Calu3 (cell line): ENCODE results near the gene FRK. TPM values are rescaled to one million over a fixed set of nuclear protein-coding genes. Genes with fewer than 3 reads are reported as not detected.
"Not testable (repeated sequence)": the region's sequence is repeated elsewhere in the genome, so short reads cannot be mapped to it uniquely, and the experiment has no call there.

Source experiments
- BruUV-seq: library from RNA; stranded (reverse); fragments of 400-500 nt; replicated peaks from 2 replicates; lab custom pipeline; 2021; lab: Mats Ljungman, UMichigan
- CTCF ChIA-PET: fragments of 300-600 bp; sonication (Branson Sonifier 250); formaldehyde crosslinking; loops from one replicate; lab custom pipeline; 2022; ENCODE audit warnings: antibody characterized with exemption; lab: Charles Lee
- DNase-seq: peaks from one replicate; pipeline ENCODE4 v3.0.0; 2022
- H3K27ac Mint-ChIP-seq: one replicate; pipeline ENCODE4 v1.8.0; 2022; ENCODE audit warnings: mixed read lengths; ENCODE audit not compliant: unreplicated experiment
- H3K27me3 Mint-ChIP-seq: one replicate; pipeline ENCODE4 v1.8.0; 2022; ENCODE audit warnings: mixed read lengths; ENCODE audit not compliant: unreplicated experiment
- H3K36me3 Mint-ChIP-seq: one replicate; pipeline ENCODE4 v1.8.0; 2022; ENCODE audit warnings: mild to moderate bottlenecking, moderate library complexity, mixed read lengths; ENCODE audit not compliant: insufficient read depth, unreplicated experiment
- H3K4me1 Mint-ChIP-seq: one replicate; pipeline ENCODE4 v1.8.0; 2022; ENCODE audit warnings: mild to moderate bottlenecking, low read depth, mixed read lengths; ENCODE audit not compliant: unreplicated experiment
- H3K4me3 Mint-ChIP-seq: one replicate; pipeline ENCODE4 v1.8.0; 2022; ENCODE audit warnings: mild to moderate bottlenecking, low read depth, moderate library complexity, mixed read lengths; ENCODE audit not compliant: unreplicated experiment
- H3K9me3 Mint-ChIP-seq: one replicate; pipeline ENCODE4 v1.8.0; 2022; ENCODE audit warnings: low read depth, mixed read lengths; ENCODE audit not compliant: unreplicated experiment
- intact Hi-C: fragments of 100-400 bp; cut with micrococcal nuclease; formaldehyde crosslinking; loops from one replicate; pipeline ENCODE4 v1.10.0; 2022; ENCODE audit not compliant: unreplicated experiment
- total RNA-seq: library from RNA; stranded (reverse); gene quantifications from 2 replicates; pipeline ENCODE4 v1.2.3, GENCODE V29; 2022
- TF ChIP-seq, protein P1 (sequence below): fragments of 200-600 bp; IDR thresholded peaks from one replicate; pipeline ENCODE4 v1.8.0; 2022; ENCODE audit warnings: antibody characterized with exemption; ENCODE audit not compliant: unreplicated experiment

The FRK gene
- total RNA-seq, 1 experiment from 2014 or later: 21.2 TPM

DNA sequence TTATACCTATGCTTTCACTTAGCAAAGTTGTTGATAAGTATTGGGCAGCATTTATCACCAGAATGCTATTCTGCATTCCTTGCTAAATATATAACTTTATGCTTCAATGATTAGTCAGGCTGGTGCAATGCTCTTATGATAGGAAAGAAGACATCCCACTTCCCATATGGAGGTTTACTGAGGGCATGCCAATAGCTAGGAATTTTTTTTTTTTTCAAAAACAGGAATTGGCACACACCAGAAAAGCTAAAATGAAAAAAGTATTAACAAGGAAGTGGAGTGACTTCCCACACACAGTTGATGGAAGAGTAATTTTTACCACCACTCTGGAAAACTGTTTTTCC is 90.8 kb downstream of the FRK start:
- TF ChIP-seq, protein P1, sequence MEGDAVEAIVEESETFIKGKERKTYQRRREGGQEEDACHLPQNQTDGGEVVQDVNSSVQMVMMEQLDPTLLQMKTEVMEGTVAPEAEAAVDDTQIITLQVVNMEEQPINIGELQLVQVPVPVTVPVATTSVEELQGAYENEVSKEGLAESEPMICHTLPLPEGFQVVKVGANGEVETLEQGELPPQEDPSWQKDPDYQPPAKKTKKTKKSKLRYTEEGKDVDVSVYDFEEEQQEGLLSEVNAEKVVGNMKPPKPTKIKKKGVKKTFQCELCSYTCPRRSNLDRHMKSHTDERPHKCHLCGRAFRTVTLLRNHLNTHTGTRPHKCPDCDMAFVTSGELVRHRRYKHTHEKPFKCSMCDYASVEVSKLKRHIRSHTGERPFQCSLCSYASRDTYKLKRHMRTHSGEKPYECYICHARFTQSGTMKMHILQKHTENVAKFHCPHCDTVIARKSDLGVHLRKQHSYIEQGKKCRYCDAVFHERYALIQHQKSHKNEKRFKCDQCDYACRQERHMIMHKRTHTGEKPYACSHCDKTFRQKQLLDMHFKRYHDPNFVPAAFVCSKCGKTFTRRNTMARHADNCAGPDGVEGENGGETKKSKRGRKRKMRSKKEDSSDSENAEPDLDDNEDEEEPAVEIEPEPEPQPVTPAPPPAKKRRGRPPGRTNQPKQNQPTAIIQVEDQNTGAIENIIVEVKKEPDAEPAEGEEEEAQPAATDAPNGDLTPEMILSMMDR: no peak
- Mint-ChIP-seq H3K36me3 (peaks cover 5% of the 10 kb centered on the region), H3K27me3 (no peaks in the 10 kb centered on the region), H3K27ac (no peak overlapping the region), H3K4me1 (peaks cover 29% of the 10 kb centered on the region), H3K4me3 (no peak overlapping the region), H3K9me3 (no peaks in the 10 kb centered on the region)
- DNase-seq: no peak
- CTCF ChIA-PET: interaction anchor here (0.6 kb wide), 1 partner anchor 24 kb away, joined by 3 read pairs; no protein-coding TSS in a partner anchor
- intact Hi-C loops: no loop called here
- BruUV-seq: no TSS peak

DNA sequence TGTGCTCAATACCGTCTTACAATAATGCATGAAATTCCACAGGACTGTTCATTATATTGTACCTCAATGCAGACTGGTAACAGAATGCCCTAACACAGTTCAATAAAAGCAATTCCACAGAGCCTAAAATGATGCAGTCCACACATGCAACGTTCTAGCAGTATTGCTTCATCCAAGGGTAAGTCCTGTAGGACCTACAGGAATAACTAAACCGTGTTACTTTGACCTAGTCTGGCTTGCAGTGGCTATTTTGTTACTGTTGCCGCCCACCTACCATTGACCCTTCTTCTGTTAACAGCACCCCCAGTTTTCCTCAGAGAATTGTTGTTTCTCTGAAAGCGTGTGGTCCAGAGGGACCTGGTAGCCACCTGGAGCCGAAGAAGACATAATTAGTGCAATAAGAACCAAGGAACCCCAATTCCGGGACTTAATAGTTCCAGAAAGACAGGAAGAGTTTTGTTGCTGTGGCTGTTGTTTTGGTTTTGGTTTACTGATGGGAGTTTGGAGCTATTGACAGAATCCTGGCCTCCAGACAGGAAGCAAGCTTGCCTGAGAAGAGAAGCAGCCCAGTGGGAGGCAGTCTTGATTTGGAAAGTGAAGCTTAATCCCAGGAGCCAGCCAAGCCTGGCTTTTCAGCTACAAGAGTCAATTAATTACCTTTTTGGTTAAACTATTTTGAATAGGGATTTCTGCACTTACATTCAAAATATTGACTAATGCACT is 91.3 kb downstream of the FRK start:
- H3K9me3 Mint-ChIP-seq: no peaks in the 10 kb centered on the region
- H3K27ac Mint-ChIP-seq: no peak overlapping the region
- CTCF ChIA-PET: interaction anchor here (0.6 kb wide), 1 partner anchor 23 kb away, joined by 3 read pairs; no protein-coding TSS in a partner anchor
- intact Hi-C loops: no loop called here
- H3K36me3 Mint-ChIP-seq: peaks cover 5% of the 10 kb centered on the region
- H3K27me3 Mint-ChIP-seq: no peaks in the 10 kb centered on the region
- TF ChIP-seq, protein P1: no peak
- peak; percentile 3 for DNase-seq
- H3K4me1 Mint-ChIP-seq: peaks cover 29% of the 10 kb centered on the region
- BruUV-seq: no TSS peak
- no peak overlapping the region for H3K4me3 Mint-ChIP-seq

DNA sequence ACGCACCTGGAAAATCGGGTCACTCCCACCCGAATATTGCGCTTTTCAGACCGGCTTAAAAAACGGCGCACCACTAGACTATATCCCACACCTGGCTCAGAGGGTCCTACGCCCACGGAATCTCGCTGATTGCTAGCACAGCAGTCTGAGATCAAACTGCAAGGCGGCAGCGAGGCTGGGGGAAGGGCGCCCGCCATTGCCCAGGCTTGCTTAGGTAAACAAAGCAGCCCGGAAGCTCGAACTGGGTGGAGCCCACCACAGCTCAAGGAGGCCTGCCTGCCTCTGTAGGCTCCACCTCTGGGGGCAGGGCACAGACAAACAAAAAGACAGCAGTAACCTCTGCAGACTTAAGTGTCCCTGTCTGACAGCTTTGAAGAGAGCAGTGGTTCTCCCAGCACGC is 100.4 kb downstream of the FRK start:
- CTCF ChIA-PET, BruUV-seq, H3K27ac Mint-ChIP-seq, intact Hi-C loops, DNase-seq, H3K36me3 Mint-ChIP-seq, H3K4me3 Mint-ChIP-seq, H3K9me3 Mint-ChIP-seq, H3K27me3 Mint-ChIP-seq, H3K4me1 Mint-ChIP-seq: not testable (repeated sequence)

DNA sequence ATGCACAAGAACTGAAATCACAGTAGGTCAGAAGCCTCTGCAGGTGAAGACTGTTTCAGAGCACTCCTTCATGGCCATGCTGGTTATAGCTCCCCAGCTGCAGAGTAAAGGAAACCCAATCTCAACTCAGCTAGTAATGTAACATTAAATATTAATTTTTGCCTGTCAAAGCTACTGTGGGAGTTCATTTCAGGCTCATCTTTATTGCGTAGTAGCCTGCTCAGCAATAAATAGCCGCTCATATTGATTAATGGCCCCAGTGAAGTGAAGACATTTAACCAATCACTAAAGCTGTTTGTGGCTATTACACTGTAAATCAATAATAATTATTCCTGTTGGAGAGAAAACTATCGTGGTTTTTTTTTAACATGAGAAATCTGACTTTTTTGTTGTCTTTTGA is 101.7 kb downstream of the FRK start:
- CTCF ChIA-PET: interaction anchor here (0.8 kb wide), 1 partner anchor 28 kb away, joined by 4 read pairs; no protein-coding TSS in a partner anchor
- no peaks in the 10 kb centered on the region for H3K27me3 Mint-ChIP-seq
- no peaks in the 10 kb centered on the region for H3K36me3 Mint-ChIP-seq
- intact Hi-C loops: no loop called here
- BruUV-seq: no TSS peak
- no peaks in the 10 kb centered on the region for H3K4me1 Mint-ChIP-seq
- no peak for DNase-seq
- H3K27ac Mint-ChIP-seq: no peak overlapping the region
- no peaks in the 10 kb centered on the region for H3K9me3 Mint-ChIP-seq
- TF ChIP-seq, protein P1: no peak
- no peak overlapping the region for H3K4me3 Mint-ChIP-seq

DNA sequence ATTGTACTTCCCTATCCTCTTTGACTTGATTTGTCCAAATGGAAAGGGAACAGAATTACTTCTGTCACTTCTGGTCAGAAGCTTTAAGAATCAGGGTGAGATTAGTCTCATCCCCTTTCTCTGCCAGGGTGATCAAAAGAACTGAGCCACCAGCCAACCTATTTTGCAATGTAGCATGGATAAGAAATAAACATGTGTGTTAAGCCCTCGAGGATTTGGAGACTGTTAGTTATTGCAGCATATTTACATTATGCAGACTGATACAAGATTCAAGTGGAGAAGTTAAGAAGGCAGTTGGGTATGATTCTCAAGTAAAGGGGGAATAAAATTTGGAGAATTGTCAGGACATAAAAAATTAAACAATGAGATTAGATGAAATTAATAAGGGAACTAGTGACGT is 106.0 kb downstream of the FRK start:
- no peak overlapping the region for H3K27ac Mint-ChIP-seq
- no TSS peak for BruUV-seq
- H3K27me3 Mint-ChIP-seq: no peaks in the 10 kb centered on the region
- H3K4me1 Mint-ChIP-seq: no peaks in the 10 kb centered on the region
- CTCF ChIA-PET: no interaction called here
- no peaks in the 10 kb centered on the region for H3K9me3 Mint-ChIP-seq
- intact Hi-C loops: no loop called here
- TF ChIP-seq, protein P1: no peak
- peaks cover 7% of the 10 kb centered on the region for H3K36me3 Mint-ChIP-seq
- no peak overlapping the region for H3K4me3 Mint-ChIP-seq
- no peak for DNase-seq
